H1 (cell line): ENCODE measurements around the gene YIPF5. TPM values are rescaled to one million over a fixed set of nuclear protein-coding genes. Genes with fewer than 3 reads are reported as not detected.

Source experiments
- CTCF ChIA-PET: fragments of 300-600 bp; sonication (Branson Sonifier 250); formaldehyde crosslinking; loops from one replicate; lab custom pipeline; 2021; ENCODE audit not compliant: partially characterized antibody; lab: Charles Lee
- POLR2A ChIA-PET: fragments of 300-600 bp; sonication (Branson Sonifier 250); formaldehyde crosslinking; loops from one replicate; lab custom pipeline; 2021; ENCODE audit warnings: inconsistent platforms; ENCODE audit not compliant: partially characterized antibody; lab: Charles Lee
- DNase-seq, 2 experiments: peaks; one replicate each; pipeline versions ENCODE4 v3.0.0 to v3.0.0-alpha.2; 2010 to 2022; ENCODE audit warnings: low spot score in 2 of 2, low read depth in 1 of 2, mixed read lengths in 1 of 2
- FAIRE-seq: peaks from 2 replicates; lab custom pipeline; 2011; peaks lifted over from hg19 to GRCh38; lab: Jason Lieb, UNC
- H2AFZ ChIP-seq: 2 replicates; pipeline ENCODE4 v1.8.1; 2012; ENCODE audit warnings: low read length, inconsistent platforms
- H2AK5ac ChIP-seq: 2 replicates; pipeline ENCODE4 v1.6.1; 2013; ENCODE audit warnings: low read depth, low read length
- H2BK120ac ChIP-seq: replicated peaks from 2 replicates; pipeline ENCODE3; 2013; ENCODE audit warnings: low read depth, low read length, inconsistent platforms
- H2BK12ac ChIP-seq: 2 replicates; pipeline ENCODE4 v1.6.1; 2013; ENCODE audit warnings: low read depth, low read length
- H2BK15ac ChIP-seq: 2 replicates; pipeline ENCODE4 v1.6.1; 2013; ENCODE audit warnings: low read length
- H2BK20ac ChIP-seq: 2 replicates; pipeline ENCODE4 v1.6.1; 2013; ENCODE audit warnings: low read length
- H2BK5ac ChIP-seq: 2 replicates; pipeline ENCODE4 v1.6.1; 2013; ENCODE audit warnings: low read depth, low read length
- H3K14ac ChIP-seq: 2 replicates; pipeline ENCODE4 v1.6.1; 2013; ENCODE audit warnings: inconsistent platforms; ENCODE audit not compliant: insufficient read length
- H3K18ac ChIP-seq: 2 replicates; pipeline ENCODE4 v1.6.1; 2013; ENCODE audit warnings: low read length; ENCODE audit errors: extremely low read depth
- H3K23ac ChIP-seq: 2 replicates; pipeline ENCODE4 v1.6.1; 2013; ENCODE audit warnings: inconsistent platforms; ENCODE audit not compliant: insufficient read length
- H3K23me2 ChIP-seq: 2 replicates; pipeline ENCODE4 v1.6.1; 2013; ENCODE audit warnings: low read depth, low read length
- H3K27ac ChIP-seq: 2 replicates; pipeline ENCODE4 v1.6.1; 2011; ENCODE audit warnings: low read depth, low read length, inconsistent platforms
- H3K27me3 ChIP-seq, 4 experiments: replicated peaks in 1 of 4; 1 replicate in 1 of 4; 2 replicates in 3 of 4; pipeline versions ENCODE4 v1.6.1 to v1.8.1; 2011 to 2013; ENCODE audit warnings: low read length in 3 of 4, mild to moderate bottlenecking in 3 of 4, inconsistent platforms in 2 of 4, mixed read lengths in 2 of 4, moderate library complexity in 1 of 4; ENCODE audit not compliant: control insufficient read depth in 3 of 4, insufficient read depth in 3 of 4; ENCODE audit errors: extremely low read depth in 1 of 4
- H3K36me3 ChIP-seq, 4 experiments: 2 replicates each; pipeline versions ENCODE4 v1.6.1 to v1.8.1; 2011 to 2013; ENCODE audit warnings: mild to moderate bottlenecking in 4 of 4, low read length in 3 of 4, moderate library complexity in 2 of 4, control low read depth in 1 of 4, inconsistent platforms in 1 of 4; ENCODE audit not compliant: insufficient read depth in 4 of 4, control insufficient read depth in 2 of 4
- H3K4ac ChIP-seq: replicated peaks from 2 replicates; pipeline ENCODE3; 2013; ENCODE audit warnings: low read length, low read depth, mixed read lengths, inconsistent platforms; ENCODE audit not compliant: insufficient read length
- H3K4me1 ChIP-seq, 4 experiments: replicated peaks in 1 of 4; 1 replicate in 1 of 4; 2 replicates in 3 of 4; pipeline versions ENCODE4 v1.6.1 to v1.8.1; 2011 to 2013; ENCODE audit warnings: low read length in 3 of 4, inconsistent platforms in 2 of 4, mixed read lengths in 1 of 4; ENCODE audit not compliant: insufficient read depth in 4 of 4, control insufficient read depth in 3 of 4
- H3K4me2 ChIP-seq, 2 experiments: 2 replicates each; pipeline versions ENCODE4 v1.6.1 to v1.8.1; 2011 to 2013; ENCODE audit warnings: low read depth in 2 of 2, low read length in 2 of 2, control low read depth in 1 of 2, inconsistent platforms in 1 of 2, mild to moderate bottlenecking in 1 of 2; ENCODE audit not compliant: insufficient read depth in 1 of 2
- H3K4me3 ChIP-seq, 4 experiments: fragments of 200-600, 300-600 bp in 1 of 4; sonication (generic), shearing (Covaris generic), sonication (Bioruptor Twin) in 1 of 4; 2 replicates each; pipeline versions ENCODE4 v1.5.1 to v1.8.1; 2011 to 2016; ENCODE audit warnings: low read length in 4 of 4, low read depth in 3 of 4, control low read depth in 2 of 4, inconsistent platforms in 2 of 4, mild to moderate bottlenecking in 2 of 4, mixed read lengths in 1 of 4, moderate library complexity in 1 of 4; ENCODE audit not compliant: insufficient read depth in 2 of 4; ENCODE audit errors: extremely low read depth in 1 of 4
- H3K56ac ChIP-seq: replicated peaks from 2 replicates; pipeline ENCODE3; 2013; ENCODE audit warnings: low read depth, mild to moderate bottlenecking, mixed read lengths, low read length, inconsistent platforms; ENCODE audit not compliant: insufficient read length
- H3K79me1 ChIP-seq: 2 replicates; pipeline ENCODE4 v1.6.1; 2013; ENCODE audit warnings: low read depth, low read length, control low read depth
- H3K79me2 ChIP-seq, 2 experiments: 2 replicates each; pipeline versions ENCODE4 v1.6.1 to v1.8.1; 2012 to 2013; ENCODE audit warnings: low read length in 2 of 2, mild to moderate bottlenecking in 2 of 2, inconsistent platforms in 1 of 2; ENCODE audit not compliant: insufficient read depth in 2 of 2, control insufficient read depth in 1 of 2
- H3K9ac ChIP-seq, 4 experiments: replicated peaks in 1 of 4; 1 replicate in 1 of 4; 2 replicates in 3 of 4; pipeline versions ENCODE4 v1.6.1 to v1.8.1; 2011 to 2013; ENCODE audit warnings: low read depth in 3 of 4, low read length in 3 of 4, control low read depth in 2 of 4, mild to moderate bottlenecking in 2 of 4, moderate library complexity in 2 of 4, inconsistent platforms in 1 of 4; ENCODE audit errors: extremely low read depth in 1 of 4
- H3K9me3 ChIP-seq, 2 experiments: 2 replicates each; pipeline versions ENCODE4 v1.6.1 to v1.8.1; 2012 to 2013; ENCODE audit warnings: mild to moderate bottlenecking in 2 of 2, moderate library complexity in 2 of 2, control low read depth in 1 of 2, inconsistent platforms in 1 of 2, low read depth in 1 of 2, low read length in 1 of 2, mixed read lengths in 1 of 2; ENCODE audit not compliant: insufficient read depth in 2 of 2
- H4K20me1 ChIP-seq, 2 experiments: replicated peaks in 1 of 2; 2 replicates each; pipeline versions ENCODE3 to v1.8.1; 2011 to 2013; ENCODE audit warnings: inconsistent platforms in 2 of 2, low read length in 2 of 2, mild to moderate bottlenecking in 1 of 2; ENCODE audit not compliant: insufficient read depth in 2 of 2, control insufficient read depth in 1 of 2
- H4K5ac ChIP-seq: 2 replicates; pipeline ENCODE4 v1.6.1; 2013; ENCODE audit warnings: low read length, low read depth, mixed read lengths, inconsistent platforms; ENCODE audit not compliant: insufficient read length
- H4K8ac ChIP-seq: 2 replicates; pipeline ENCODE4 v1.8.0; 2013; ENCODE audit warnings: mild to moderate bottlenecking, moderate library complexity, low read length, inconsistent platforms; ENCODE audit not compliant: insufficient read depth; ENCODE audit errors: extremely low read depth
- H4K91ac ChIP-seq: replicated peaks from 2 replicates; pipeline ENCODE3; 2013; ENCODE audit warnings: low read length, mixed read lengths, inconsistent platforms; ENCODE audit not compliant: insufficient read length
- ATF3 ChIP-seq: IDR thresholded peaks from 2 replicates; pipeline ENCODE4 v1.6.1; 2011; ENCODE audit warnings: low read depth, mild to moderate bottlenecking, low read length; ENCODE audit not compliant: insufficient read depth
- BACH1 ChIP-seq: IDR thresholded peaks from 2 replicates; pipeline ENCODE4 v1.6.1; 2012; ENCODE audit warnings: low read length, improper control_type of control experiment
- BCL11A ChIP-seq, 2 experiments: IDR thresholded peaks; one replicate each; pipeline ENCODE4 v1.6.1; 2011; ENCODE audit warnings: low read depth in 2 of 2, low read length in 2 of 2, mild to moderate bottlenecking in 2 of 2
- CHD1 ChIP-seq: IDR thresholded peaks from 2 replicates; pipeline ENCODE4 v1.6.1; 2012; ENCODE audit warnings: low read depth, low read length, improper control_type of control experiment
- MAX ChIP-seq: IDR thresholded peaks from 2 replicates; pipeline ENCODE4 v1.6.1; 2012; ENCODE audit warnings: inconsistent platforms
- NRF1 ChIP-seq: IDR thresholded peaks from 2 replicates; pipeline ENCODE4 v1.6.1; 2011; ENCODE audit warnings: mild to moderate bottlenecking, low read depth, low read length, improper control_type of control experiment
- PHF8 ChIP-seq: fragments of 200-600 bp; sonication (generic); conservative IDR thresholded peaks from 2 replicates; pipeline ENCODE4 v1.7.1; 2012; ENCODE audit warnings: low read depth, mild to moderate bottlenecking, inconsistent platforms, low read length, moderate library complexity
- RNF2 ChIP-seq: fragments of 200-900, 300-1000 bp; sonication (generic); IDR thresholded peaks from 2 replicates; pipeline ENCODE4 v1.7.1; 2016; ENCODE audit warnings: borderline replicate concordance, low read depth, mild to moderate bottlenecking, antibody characterized with exemption, low read length; ENCODE audit not compliant: poor library complexity, severe bottlenecking; ENCODE audit errors: missing control alignments
- SAP30 ChIP-seq: fragments of 300-600 bp; sonication (generic); IDR thresholded peaks from 2 replicates; pipeline ENCODE4 v1.7.1; 2012; ENCODE audit warnings: low read length, moderate library complexity, mild to moderate bottlenecking, inconsistent platforms; ENCODE audit not compliant: insufficient read depth, insufficient replicate concordance
- SP2 ChIP-seq: IDR thresholded peaks from 2 replicates; pipeline ENCODE4 v1.6.1; 2012; ENCODE audit warnings: mild to moderate bottlenecking, low read length, inconsistent platforms
- TAF1 ChIP-seq: IDR thresholded peaks from 2 replicates; pipeline ENCODE4 v1.6.1; 2011; ENCODE audit warnings: mild to moderate bottlenecking, low read depth, low read length
- TBP ChIP-seq: IDR thresholded peaks from 2 replicates; pipeline ENCODE4 v1.6.1; 2011; ENCODE audit warnings: low read depth, low read length, improper control_type of control experiment
- TEAD4 ChIP-seq: IDR thresholded peaks from 2 replicates; pipeline ENCODE4 v1.6.1; 2012; ENCODE audit warnings: low read depth, low read length, inconsistent platforms, mixed read lengths
- WGBS, 2 experiments: shearing (Covaris generic) in 1 of 2; methylation state at CpG; one replicate each; pipeline versions ENCODE4 v1.1.6 to v1.1.7; 2013 to 2015; ENCODE audit warnings: low lambda C conversion rate in 2 of 2, mixed read lengths in 2 of 2, inconsistent platforms in 1 of 2, low coverage in 1 of 2, missing lambda C conversion rate in 1 of 2; ENCODE audit not compliant: insufficient replicate concordance in 2 of 2, insufficient coverage in 1 of 2, insufficient read length in 1 of 2; ENCODE audit errors: extremely low coverage in 1 of 2, missing lambda C conversion rate in 1 of 2; 5-methylcytosine and 5-hydroxymethylcytosine counted together
- polyA plus RNA-seq, 7 experiments: library from polyadenylated mRNA; depleted of rRNA in 3 of 7; stranded (reverse) in 5 of 7; unstranded in 2 of 7; fragments of >200 nt in 5 of 7; fragments of 200-250 nt in 2 of 7; gene quantifications; 1 replicate in 5 of 7; 2 replicates in 1 of 7; 4 replicates in 1 of 7; pipeline versions ENCODE4 v1.2.1 to v1.2.3, GENCODE V29; 2011 to 2013; ENCODE audit warnings: missing spikeins in 2 of 7, mixed read lengths in 2 of 7
- total RNA-seq: library from RNA; stranded (reverse); fragmentation: NEBNext Ultra II Directional; extraction: Animal tissue kit (Norgen Biotek cat#: 25700); gene quantifications from 2 replicates; pipeline ENCODE4 v1.2.1, GENCODE V29; 2021

YIPF5 gene
- total and polyA plus RNA-seq, 2 of the 8 experiments (the other 6 are each of a cell fraction or from before 2014, with no cell fraction given) = 27.6 to 33.6 TPM

DNA sequence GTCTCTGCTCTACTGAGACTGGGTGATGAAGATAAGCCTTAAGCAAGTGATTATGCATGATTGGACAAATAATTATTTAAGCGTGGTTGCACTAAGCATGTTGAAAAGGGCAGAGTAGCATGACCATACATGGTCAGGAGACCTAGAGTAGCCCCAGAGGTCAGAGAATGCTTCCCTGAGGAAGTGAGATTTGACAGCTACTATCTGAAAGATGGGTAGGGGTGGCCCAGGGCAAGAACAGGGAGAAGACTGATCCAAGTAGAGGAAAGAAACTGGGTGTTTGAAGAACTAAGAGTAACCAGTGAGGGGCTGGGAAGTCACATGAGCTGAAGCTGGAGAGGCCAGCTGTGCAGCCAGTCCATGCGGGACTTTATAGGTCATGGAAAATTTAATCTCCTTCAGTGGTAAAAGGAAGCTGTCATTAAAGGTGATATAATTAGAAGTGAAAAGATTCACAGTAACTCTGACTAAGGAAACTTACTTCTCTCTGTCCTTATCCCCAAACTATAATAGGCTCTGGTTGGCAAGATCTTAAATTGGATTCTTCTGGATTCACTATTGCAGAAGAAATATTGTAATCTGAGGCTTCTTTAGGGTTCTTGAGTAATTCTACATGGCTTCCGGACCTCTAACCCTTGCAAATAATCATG, 35.2 kb downstream of the YIPF5 start:
- H2BK15ac ChIP-seq = no peak overlapping the region
- no peaks in the 10 kb centered on the region for H3K27me3 ChIP-seq
- H4K20me1 ChIP-seq = no peaks in the 10 kb centered on the region
- no peak overlapping the region for H3K14ac ChIP-seq
- no peaks in the 10 kb centered on the region for H3K79me1 ChIP-seq
- H3K27ac ChIP-seq = no peak overlapping the region
- no peaks in the 10 kb centered on the region for H3K36me3 ChIP-seq
- H4K91ac ChIP-seq = no peak overlapping the region
- FAIRE-seq (no peak), DNase-seq (no peak)
- H2AFZ ChIP-seq = no peak overlapping the region
- H3K18ac ChIP-seq = no peak overlapping the region
- no peak overlapping the region for H2BK120ac ChIP-seq
- no peak overlapping the region for H4K8ac ChIP-seq
- WGBS, 2 experiments = 84% methylated on average over 3 of the region's 3 CpGs; no CpG with 5 or more reads in 1 of the 2 experiments
- no peaks in the 10 kb centered on the region for H3K9me3 ChIP-seq
- H3K9ac ChIP-seq = no peak overlapping the region
- no peak overlapping the region for H3K4ac ChIP-seq
- H2AK5ac ChIP-seq = no peak overlapping the region
- H2BK5ac ChIP-seq = no peak overlapping the region
- no peaks in the 10 kb centered on the region for H3K4me1 ChIP-seq
- H3K23ac ChIP-seq = no peak overlapping the region
- ChIA-PET CTCF (no interaction called here), POLR2A (no interaction called here)
- no peaks in the 10 kb centered on the region for H3K79me2 ChIP-seq
- H3K56ac ChIP-seq = no peak overlapping the region
- H4K5ac ChIP-seq = no peak overlapping the region
- no peak overlapping the region for H2BK12ac ChIP-seq
- no peak overlapping the region for H3K4me2 ChIP-seq
- H2BK20ac ChIP-seq = no peak overlapping the region
- no peak overlapping the region for H3K4me3 ChIP-seq
- H3K23me2 ChIP-seq = no peaks in the 10 kb centered on the region
- TF ChIP-seq SP2 = no peak
- no peak for TF ChIP-seq RNF2
- TF ChIP-seq BCL11A (IDR thresholded peaks at IDR 0.05; ENCODE audit: low read depth in 2 of 2, low read length in 2 of 2) = no peak
- TF ChIP-seq TEAD4 = no peak
- no peak for TF ChIP-seq TAF1
- TF ChIP-seq CHD1 = no peak
- TF ChIP-seq BACH1 = no peak
- TF ChIP-seq NRF1 = no peak
- no peak for TF ChIP-seq TBP
- TF ChIP-seq SAP30 = no peak
- no peak for TF ChIP-seq MAX
- TF ChIP-seq PHF8 = no peak
- no peak for TF ChIP-seq ATF3
